HG03575 (cell line): Measurements from ENCODE around the gene ICAM5.
A peak's percentile ranks its signal among the peaks of the same experiment; 100 is the strongest.
"Not testable (repeated sequence)": the region's sequence is repeated elsewhere in the genome, so short reads cannot be mapped to it uniquely, and the experiment has no call there.

Experiments
- ATAC-seq: cut with Tn5 transposase; IDR thresholded peaks from one replicate; pipeline ENCODE4 v1.9.1; 2021; ENCODE audit not compliant: unreplicated experiment, insufficient number of reproducible peaks, low FRiP score; ENCODE audit errors: extremely low read depth

ICAM5 gene, protein sequence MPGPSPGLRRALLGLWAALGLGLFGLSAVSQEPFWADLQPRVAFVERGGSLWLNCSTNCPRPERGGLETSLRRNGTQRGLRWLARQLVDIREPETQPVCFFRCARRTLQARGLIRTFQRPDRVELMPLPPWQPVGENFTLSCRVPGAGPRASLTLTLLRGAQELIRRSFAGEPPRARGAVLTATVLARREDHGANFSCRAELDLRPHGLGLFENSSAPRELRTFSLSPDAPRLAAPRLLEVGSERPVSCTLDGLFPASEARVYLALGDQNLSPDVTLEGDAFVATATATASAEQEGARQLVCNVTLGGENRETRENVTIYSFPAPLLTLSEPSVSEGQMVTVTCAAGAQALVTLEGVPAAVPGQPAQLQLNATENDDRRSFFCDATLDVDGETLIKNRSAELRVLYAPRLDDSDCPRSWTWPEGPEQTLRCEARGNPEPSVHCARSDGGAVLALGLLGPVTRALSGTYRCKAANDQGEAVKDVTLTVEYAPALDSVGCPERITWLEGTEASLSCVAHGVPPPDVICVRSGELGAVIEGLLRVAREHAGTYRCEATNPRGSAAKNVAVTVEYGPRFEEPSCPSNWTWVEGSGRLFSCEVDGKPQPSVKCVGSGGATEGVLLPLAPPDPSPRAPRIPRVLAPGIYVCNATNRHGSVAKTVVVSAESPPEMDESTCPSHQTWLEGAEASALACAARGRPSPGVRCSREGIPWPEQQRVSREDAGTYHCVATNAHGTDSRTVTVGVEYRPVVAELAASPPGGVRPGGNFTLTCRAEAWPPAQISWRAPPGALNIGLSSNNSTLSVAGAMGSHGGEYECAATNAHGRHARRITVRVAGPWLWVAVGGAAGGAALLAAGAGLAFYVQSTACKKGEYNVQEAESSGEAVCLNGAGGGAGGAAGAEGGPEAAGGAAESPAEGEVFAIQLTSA

GRCh38 chr19:10289836-10290356 lies at the start of gene ICAM5:
ICAM5 (plus strand) TSS chr19:10289952; CDS start chr19:10290044, 92 bp downstream.
- ATAC-seq, result no peak

GRCh38 chr19:10241826-10242449 lies 47.8 kb upstream of the ICAM5 start:
- not testable (repeated sequence) for ATAC-seq

GRCh38 chr19:10243606-10244005 lies 46.1 kb upstream of the ICAM5 start:
- ATAC-seq, result no peak

GRCh38 chr19:10245189-10245939 lies 44.4 kb upstream of the ICAM5 start:
- no peak for ATAC-seq

GRCh38 chr19:10246511-10246910 lies 43.2 kb upstream of the ICAM5 start:
- no peak for ATAC-seq

DNA sequence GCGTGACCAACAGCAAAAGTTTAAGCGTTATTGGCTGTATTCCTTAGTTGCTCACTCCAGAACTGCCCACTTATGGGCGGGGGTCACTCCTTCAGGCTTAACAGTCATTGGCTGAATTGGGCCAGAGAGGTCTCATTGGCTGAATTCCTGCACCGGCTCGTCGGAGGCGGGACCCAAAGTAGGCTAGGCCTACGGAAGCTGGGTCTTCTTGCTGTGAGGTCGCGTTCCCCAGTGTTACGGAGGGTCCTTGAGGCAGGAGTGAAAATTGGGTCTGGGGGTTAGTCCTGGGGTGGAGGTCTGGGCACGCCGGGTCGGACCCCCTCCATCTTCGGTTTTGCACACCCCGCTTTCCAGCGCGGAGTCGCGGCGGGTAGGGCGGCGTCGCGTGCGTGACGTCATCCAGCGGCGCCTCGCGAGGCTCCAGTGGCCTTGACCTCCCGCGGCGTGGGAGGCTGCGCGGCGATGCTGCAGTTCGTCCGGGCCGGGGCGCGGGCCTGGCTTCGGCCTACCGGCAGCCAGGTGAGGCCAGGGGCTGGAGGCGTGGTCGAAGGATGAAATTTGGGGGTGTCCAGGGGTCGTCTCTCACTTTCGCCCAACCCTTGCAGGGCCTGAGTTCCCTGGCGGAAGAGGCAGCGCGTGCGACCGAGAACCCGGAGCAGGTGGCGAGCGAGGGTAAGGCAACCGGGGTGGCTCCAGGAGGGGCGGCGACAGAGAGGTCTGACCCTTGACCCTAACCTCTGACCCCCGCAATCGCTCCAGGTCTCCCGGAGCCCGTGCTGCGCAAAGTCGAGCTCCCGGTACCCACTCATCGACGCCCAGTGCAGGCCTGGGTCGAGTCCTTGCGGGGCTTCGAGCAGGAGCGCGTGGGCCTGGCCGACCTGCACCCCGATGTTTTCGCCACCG lies 37.7 kb upstream of the ICAM5 start, which contains the start of gene MRPL4:
TSS of gene MRPL4 (plus strand) at position 423 of the 903 bp plus-strand sequence. CDS start at position 463, 40 bp downstream.
- ATAC-seq, result peak; percentile 69

- no peak for ATAC-seq
Measured at GRCh38 chr19:10252707-10253106, 37.0 kb upstream of the ICAM5 start.

DNA sequence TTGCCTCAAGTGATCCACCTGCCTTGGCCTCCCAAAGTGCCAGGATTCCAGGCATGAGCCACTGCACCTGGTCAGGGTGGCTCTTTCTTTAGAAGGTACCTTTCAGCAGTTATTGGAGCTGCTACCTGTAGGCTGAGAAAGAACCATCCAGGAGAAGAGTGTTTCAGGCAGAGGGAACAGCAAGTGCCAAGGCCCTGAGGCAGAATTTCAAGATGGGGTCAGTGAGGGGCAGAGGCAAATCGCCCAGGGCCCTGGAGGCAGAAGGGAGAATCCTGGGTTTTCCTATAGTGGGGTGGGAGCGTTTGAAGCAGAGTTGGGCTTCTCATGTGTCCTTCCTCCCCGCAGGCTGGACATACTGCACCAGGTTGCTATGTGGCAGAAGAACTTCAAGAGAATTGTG lies 35.5 kb upstream of the ICAM5 start:
- no peak for ATAC-seq

DNA sequence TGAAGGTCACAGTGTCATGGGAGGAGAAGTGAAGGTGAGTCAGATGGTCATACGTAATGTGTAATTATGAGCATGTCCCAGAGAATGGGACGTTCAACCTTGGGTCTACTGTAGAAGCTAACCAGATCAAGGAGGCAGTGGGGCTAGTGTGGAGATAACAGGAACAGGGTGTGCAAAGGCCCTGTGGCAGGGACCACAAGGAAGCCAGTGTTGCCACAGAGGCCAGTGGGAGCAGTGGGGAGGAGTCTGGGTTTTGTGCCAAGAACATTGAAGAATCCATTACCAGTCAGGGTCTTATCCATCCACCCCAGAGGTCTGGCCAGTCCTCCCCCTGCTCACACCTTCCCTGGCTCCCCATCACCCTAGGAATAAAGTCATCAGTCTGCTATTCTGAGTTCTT lies 34.4 kb upstream of the ICAM5 start:
- no peak for ATAC-seq

GRCh38 chr19:10256551-10256950 lies 33.2 kb upstream of the ICAM5 start:
- no peak for ATAC-seq

DNA sequence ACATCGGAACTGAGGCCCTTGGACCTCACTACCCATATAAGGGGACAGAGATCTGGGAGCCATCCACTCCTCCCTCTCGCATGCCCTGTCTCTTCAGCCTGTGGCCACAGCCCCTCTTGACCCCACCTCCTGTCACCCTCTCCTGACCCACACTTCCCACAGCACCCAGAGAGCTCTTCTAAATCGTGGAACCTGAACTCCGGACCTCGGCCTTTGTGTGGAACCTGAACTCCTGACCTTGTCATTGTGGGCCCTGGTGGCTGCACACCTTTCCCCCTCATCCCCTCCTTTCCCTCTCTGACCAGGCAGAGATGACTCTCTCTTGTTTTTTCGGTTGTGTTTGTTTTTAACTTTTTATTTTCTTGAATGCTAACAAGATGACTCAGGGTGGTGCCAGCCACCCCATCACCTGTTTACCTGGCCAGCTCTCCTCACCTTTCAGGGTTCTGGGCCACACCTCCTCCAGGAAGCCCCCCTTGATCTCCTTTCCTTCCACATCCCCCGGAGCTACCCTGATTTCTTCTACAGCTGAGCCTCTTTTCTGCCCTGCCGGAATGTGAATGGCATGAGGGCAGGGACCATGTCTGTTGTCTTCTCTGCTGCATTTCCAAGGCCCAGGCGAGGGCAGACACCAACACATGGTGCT lies 32.7 kb upstream of the ICAM5 start:
- ATAC-seq, result no peak

DNA sequence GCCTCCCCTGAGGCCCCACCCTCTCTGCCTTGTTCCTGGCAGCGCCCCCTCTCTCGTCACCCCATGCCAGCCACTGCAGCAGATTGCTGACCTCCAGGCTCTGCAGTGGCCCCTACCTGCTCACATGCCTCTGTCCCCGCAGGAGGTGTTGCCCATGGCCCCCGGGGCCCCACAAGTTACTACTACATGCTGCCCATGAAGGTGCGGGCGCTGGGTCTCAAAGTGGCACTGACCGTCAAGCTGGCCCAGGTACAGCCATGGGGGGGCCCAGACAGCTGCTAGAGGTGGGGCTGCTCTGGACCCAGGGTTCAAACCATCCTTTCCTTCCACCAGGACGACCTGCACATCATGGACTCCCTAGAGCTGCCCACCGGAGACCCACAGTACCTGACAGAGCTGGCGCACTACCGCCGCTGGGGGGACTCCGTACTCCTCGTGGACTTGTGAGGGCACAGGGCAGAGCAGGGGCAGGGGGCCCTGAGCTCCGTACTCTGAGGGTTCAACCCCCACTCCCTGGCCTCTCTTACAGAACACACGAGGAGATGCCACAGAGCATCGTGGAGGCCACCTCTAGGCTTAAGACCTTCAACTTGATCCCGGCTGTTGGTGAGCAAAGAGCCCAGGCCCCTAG lies 31.6 kb upstream of the ICAM5 start:
- ATAC-seq, result no peak

DNA sequence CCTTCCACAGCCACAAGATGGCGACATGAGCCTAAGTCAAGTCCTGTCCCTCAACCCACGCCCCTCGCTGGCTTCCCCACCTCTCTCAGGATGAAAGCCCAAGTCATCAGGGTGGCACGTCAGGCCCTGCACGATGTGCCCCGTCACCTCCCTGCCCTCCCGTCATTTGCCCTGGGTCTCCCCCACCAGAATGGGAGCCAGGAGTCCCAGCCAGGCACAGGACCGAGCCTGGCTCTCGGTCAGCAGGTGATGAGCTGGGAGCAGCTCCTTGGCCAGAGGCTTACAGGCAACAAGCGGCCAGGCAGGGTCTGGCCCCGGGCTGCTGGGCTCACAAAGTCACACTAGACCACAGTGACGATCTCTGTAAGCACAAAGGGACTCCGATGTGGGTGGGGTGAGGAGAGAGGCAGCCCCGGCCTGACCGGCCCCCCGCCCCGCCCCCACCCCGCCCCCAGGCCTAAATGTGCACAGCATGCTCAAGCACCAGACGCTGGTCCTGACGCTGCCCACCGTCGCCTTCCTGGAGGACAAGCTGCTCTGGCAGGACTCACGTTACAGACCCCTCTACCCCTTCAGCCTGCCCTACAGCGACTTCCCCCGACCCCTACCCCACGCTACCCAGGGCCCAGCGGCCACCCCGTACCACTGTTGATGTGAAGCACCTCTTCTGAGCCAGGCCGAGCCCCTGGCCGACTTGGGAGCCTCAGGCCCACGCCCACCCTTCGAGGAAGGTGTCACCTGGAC lies 30.4 kb upstream of the ICAM5 start:
- no peak for ATAC-seq

- ATAC-seq, result no peak
Measured at GRCh38 chr19:10260141-10260584, 29.6 kb upstream of the ICAM5 start.

DNA sequence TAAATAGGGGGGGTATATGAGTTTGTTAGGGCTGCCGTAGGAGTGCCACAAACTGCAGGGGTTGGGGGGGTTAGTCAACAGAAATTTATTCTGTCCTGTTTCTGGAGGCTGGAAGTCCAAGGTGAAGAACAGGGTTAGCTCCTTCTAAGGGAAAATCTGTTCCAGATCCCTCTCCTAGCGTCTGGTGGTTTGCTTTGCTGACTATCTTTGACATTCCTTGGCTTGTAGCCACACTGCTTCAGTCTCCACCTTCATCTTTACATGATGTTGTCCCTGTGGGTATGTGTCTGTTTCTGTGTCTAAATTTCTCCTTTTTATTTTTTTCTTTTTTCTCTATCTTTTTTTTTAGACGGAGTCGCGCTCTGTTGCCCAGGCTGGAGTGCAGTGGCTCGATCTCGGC lies 27.0 kb upstream of the ICAM5 start:
- no peak for ATAC-seq

GRCh38 chr19:10266706-10267105 lies 23.0 kb upstream of the ICAM5 start:
- no peak for ATAC-seq
